H9 (cell line): ENCODE data around the gene MYO18B. TPM values are rescaled to one million over a fixed set of nuclear protein-coding genes. Genes with fewer than 3 reads are reported as not detected.

Experiments used
- DNase-seq: peaks from one replicate; pipeline ENCODE4 v3.0.0-alpha.2; 2017
- H2AFZ ChIP-seq: one replicate; pipeline ENCODE4 v1.6.1; 2013; ENCODE audit warnings: mild to moderate bottlenecking, low read length, control low read depth, moderate library complexity
- H2AK5ac ChIP-seq: 2 replicates; pipeline ENCODE4 v1.6.1; 2013; ENCODE audit warnings: low read length, control low read depth, mixed read lengths; ENCODE audit not compliant: insufficient read length
- H2BK120ac ChIP-seq: one replicate; pipeline ENCODE4 v1.6.1; 2013; ENCODE audit warnings: low read depth, mild to moderate bottlenecking, low read length, control low read depth, inconsistent platforms; ENCODE audit not compliant: poor library complexity, severe bottlenecking
- H2BK12ac ChIP-seq: 2 replicates; pipeline ENCODE4 v1.6.1; 2013; ENCODE audit warnings: low read length, control low read depth, mixed read lengths, low read depth; ENCODE audit not compliant: insufficient read length
- H2BK15ac ChIP-seq: 2 replicates; pipeline ENCODE4 v1.6.1; 2013; ENCODE audit warnings: low read depth, low read length, control low read depth
- H2BK20ac ChIP-seq: one replicate; pipeline ENCODE4 v1.6.1; 2013; ENCODE audit warnings: low read depth, mild to moderate bottlenecking, low read length, control low read depth, inconsistent platforms; ENCODE audit not compliant: poor library complexity, severe bottlenecking
- H2BK5ac ChIP-seq: 2 replicates; pipeline ENCODE4 v1.6.1; 2013; ENCODE audit warnings: low read length, control low read depth, mixed read lengths; ENCODE audit not compliant: insufficient read length
- H3K14ac ChIP-seq: 2 replicates; pipeline ENCODE4 v1.6.1; 2013; ENCODE audit warnings: low read length, control low read depth; ENCODE audit not compliant: insufficient read depth
- H3K18ac ChIP-seq: 2 replicates; pipeline ENCODE4 v1.6.1; 2013; ENCODE audit warnings: low read depth, mild to moderate bottlenecking, mixed read lengths, low read length, control low read depth; ENCODE audit not compliant: insufficient read length
- H3K23ac ChIP-seq: 2 replicates; pipeline ENCODE4 v1.6.1; 2013; ENCODE audit warnings: low read length, control low read depth, mixed read lengths, low read depth; ENCODE audit not compliant: insufficient read length
- H3K23me2 ChIP-seq: 2 replicates; pipeline ENCODE4 v1.6.1; 2013; ENCODE audit warnings: low read depth, mild to moderate bottlenecking, mixed read lengths, low read length, control low read depth; ENCODE audit not compliant: insufficient read length, poor library complexity, severe bottlenecking
- H3K27ac ChIP-seq: 2 replicates; pipeline ENCODE4 v1.5.1; 2013; ENCODE audit warnings: low read length, control low read depth, mixed read lengths, low read depth; ENCODE audit not compliant: insufficient read length
- H3K27me3 ChIP-seq: 2 replicates; pipeline ENCODE4 v1.6.1; 2013; ENCODE audit warnings: low read length, control low read depth, inconsistent platforms; ENCODE audit not compliant: insufficient read depth
- H3K4ac ChIP-seq: 2 replicates; pipeline ENCODE4 v1.6.1; 2013; ENCODE audit warnings: low read depth, mild to moderate bottlenecking, control low read depth, inconsistent platforms, low read length, moderate library complexity
- H3K4me1 ChIP-seq: 2 replicates; pipeline ENCODE4 v1.6.1; 2013; ENCODE audit warnings: low read length, control low read depth, inconsistent platforms; ENCODE audit not compliant: insufficient read depth
- H3K4me2 ChIP-seq: 2 replicates; pipeline ENCODE4 v1.6.1; 2013; ENCODE audit warnings: low read length, control low read depth, mixed read lengths; ENCODE audit not compliant: insufficient read length, insufficient read depth
- H3K56ac ChIP-seq: 2 replicates; pipeline ENCODE4 v1.6.1; 2013; ENCODE audit warnings: low read depth, mild to moderate bottlenecking, mixed read lengths, low read length, control low read depth; ENCODE audit not compliant: insufficient read length
- H3K79me1 ChIP-seq: 2 replicates; pipeline ENCODE4 v1.6.1; 2013; ENCODE audit warnings: low read depth, mild to moderate bottlenecking, moderate library complexity, low read length, control low read depth, inconsistent platforms; ENCODE audit not compliant: insufficient read depth, poor library complexity, severe bottlenecking
- H3K79me2 ChIP-seq: 2 replicates; pipeline ENCODE4 v1.6.1; 2013; ENCODE audit warnings: low read length, control low read depth, inconsistent platforms; ENCODE audit not compliant: insufficient read depth
- H3K9ac ChIP-seq: 2 replicates; pipeline ENCODE4 v1.6.1; 2013; ENCODE audit warnings: low read length, control low read depth, mixed read lengths; ENCODE audit not compliant: insufficient read length; ENCODE audit errors: extremely low read depth
- H3K9me3 ChIP-seq: one replicate; pipeline ENCODE4 v1.6.1; 2013; ENCODE audit warnings: low read depth, low read length, inconsistent platforms; ENCODE audit not compliant: control insufficient read depth
- H3T11ph ChIP-seq: one replicate; pipeline ENCODE4 v1.6.1; 2013; ENCODE audit warnings: mild to moderate bottlenecking, low read length, control low read depth, inconsistent platforms
- H4K20me1 ChIP-seq: one replicate; pipeline ENCODE4 v1.6.1; 2013; ENCODE audit not compliant: control insufficient read depth, insufficient read length, insufficient read depth
- H4K5ac ChIP-seq: 2 replicates; pipeline ENCODE4 v1.6.1; 2013; ENCODE audit warnings: low read depth, mild to moderate bottlenecking, mixed read lengths, low read length, control low read depth; ENCODE audit not compliant: insufficient read length
- H4K8ac ChIP-seq: replicated peaks from 2 replicates; pipeline ENCODE4 v1.6.1; 2013; ENCODE audit warnings: low read length, control low read depth, mixed read lengths, low read depth; ENCODE audit not compliant: insufficient read length
- H4K91ac ChIP-seq: 2 replicates; pipeline ENCODE4 v1.6.1; 2013; ENCODE audit warnings: low read depth, mild to moderate bottlenecking, moderate library complexity, mixed read lengths, low read length, control low read depth; ENCODE audit not compliant: insufficient read length
- H3K27ac Mint-ChIP-seq, 3 experiments: 2 replicates in 2 of 3; 3 replicates in 1 of 3; pipeline ENCODE4 v1.8.0; 2020 to 2021; ENCODE audit warnings: mixed read lengths in 3 of 3, mild to moderate bottlenecking in 1 of 3, moderate library complexity in 1 of 3
- H3K27me3 Mint-ChIP-seq: 2 replicates; pipeline ENCODE4 v1.8.0; 2021; ENCODE audit warnings: low read depth, mild to moderate bottlenecking, moderate library complexity, mixed read lengths
- H3K36me3 Mint-ChIP-seq, 3 experiments: 2 replicates in 2 of 3; 3 replicates in 1 of 3; pipeline ENCODE4 v1.8.0; 2020 to 2021; ENCODE audit warnings: low read depth in 3 of 3, mixed read lengths in 3 of 3; ENCODE audit not compliant: insufficient read depth in 1 of 3
- H3K4me1 Mint-ChIP-seq, 2 experiments: 2 replicates each; pipeline ENCODE4 v1.8.0; 2020; ENCODE audit warnings: mixed read lengths in 2 of 2
- H3K4me3 Mint-ChIP-seq, 2 experiments: 2 replicates in 1 of 2; 3 replicates in 1 of 2; pipeline ENCODE4 v1.8.0; 2020 to 2021; ENCODE audit warnings: mild to moderate bottlenecking in 2 of 2, mixed read lengths in 2 of 2, moderate library complexity in 1 of 2
- H3K9me3 Mint-ChIP-seq, 2 experiments: 2 replicates in 1 of 2; 3 replicates in 1 of 2; pipeline ENCODE4 v1.8.0; 2020; ENCODE audit warnings: mild to moderate bottlenecking in 2 of 2, mixed read lengths in 2 of 2, moderate library complexity in 1 of 2
- WGBS: extraction: QIAGEN DNeasy Blood & Tissue Kit; methylation state at CpG from one replicate; pipeline ENCODE4 v1.1.7; 2013; ENCODE audit warnings: missing lambda C conversion rate, low lambda C conversion rate, mixed read lengths; ENCODE audit not compliant: insufficient read length; ENCODE audit errors: extremely low coverage; 5-methylcytosine and 5-hydroxymethylcytosine counted together
- total RNA-seq: library from RNA; stranded (reverse); gene quantifications from 2 replicates; pipeline ENCODE4 v1.2.1, GENCODE V29; 2021
- TF ChIP-seq, protein P1 (sequence below): fragments of 200-600 bp; sonication (generic); conservative IDR thresholded peaks from 3 replicates; pipeline ENCODE4 v1.8.0; 2021; ENCODE audit warnings: antibody characterized with exemption, mild to moderate bottlenecking

The MYO18B gene
- total RNA-seq, 1 experiment from 2014 or later = 0.46 TPM

DNA sequence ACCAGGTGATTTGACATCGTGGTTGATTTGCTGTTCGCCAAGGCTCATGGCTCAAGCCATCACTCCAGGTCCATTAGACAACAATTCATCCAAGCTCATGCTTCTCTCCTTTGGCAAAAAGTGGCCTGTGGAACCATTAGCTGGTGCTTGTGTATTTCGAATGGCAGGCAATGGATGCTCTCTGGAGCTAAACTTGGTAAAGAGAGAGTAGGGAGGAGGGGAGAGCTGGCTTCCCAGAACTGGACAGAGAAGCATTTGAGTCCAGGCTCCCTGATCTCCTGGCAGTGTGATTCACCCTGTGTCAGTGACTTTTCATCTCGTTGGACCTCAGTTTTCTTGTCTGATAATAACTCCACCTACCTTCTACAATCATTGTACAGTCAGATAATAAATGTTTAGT, 64.6 kb downstream of the MYO18B start:
- Histone ChIP-seq H3K56ac (no peak overlapping the region), H2AK5ac (no peak overlapping the region), H2BK15ac (no peak overlapping the region), H3K79me1 (no peaks in the 10 kb centered on the region), H2BK12ac (no peak overlapping the region), H4K8ac (no peak overlapping the region), H3K27me3 (no peaks in the 10 kb centered on the region), H4K20me1 (no peaks in the 10 kb centered on the region), H3K14ac (no peak overlapping the region), H3K79me2 (no peaks in the 10 kb centered on the region), H3K4me2 (no peak overlapping the region), H3K4ac (no peak overlapping the region), H2BK5ac (no peak overlapping the region), H4K5ac (no peak overlapping the region), H2AFZ (no peak overlapping the region), H3K4me1 (no peaks in the 10 kb centered on the region), H3K23ac (no peak overlapping the region), H2BK20ac (no peak overlapping the region), H3K9ac (no peak overlapping the region), H2BK120ac (no peak overlapping the region), H3K27ac (no peak overlapping the region), H3K18ac (no peak overlapping the region), H4K91ac (no peak overlapping the region), H3K9me3 (no peaks in the 10 kb centered on the region), H3T11ph (no peak overlapping the region), H3K23me2 (no peaks in the 10 kb centered on the region)
- Mint-ChIP-seq H3K9me3 (no peaks in the 10 kb centered on the region), H3K4me1 (no peaks in the 10 kb centered on the region), H3K27ac (no peak overlapping the region), H3K27me3 (peaks cover 54% of the 10 kb centered on the region), H3K36me3 (no peaks in the 10 kb centered on the region), H3K4me3 (no peak overlapping the region)
- WGBS = no CpG with 5 or more reads among the region's 4 CpGs
- TF ChIP-seq, protein P1, sequence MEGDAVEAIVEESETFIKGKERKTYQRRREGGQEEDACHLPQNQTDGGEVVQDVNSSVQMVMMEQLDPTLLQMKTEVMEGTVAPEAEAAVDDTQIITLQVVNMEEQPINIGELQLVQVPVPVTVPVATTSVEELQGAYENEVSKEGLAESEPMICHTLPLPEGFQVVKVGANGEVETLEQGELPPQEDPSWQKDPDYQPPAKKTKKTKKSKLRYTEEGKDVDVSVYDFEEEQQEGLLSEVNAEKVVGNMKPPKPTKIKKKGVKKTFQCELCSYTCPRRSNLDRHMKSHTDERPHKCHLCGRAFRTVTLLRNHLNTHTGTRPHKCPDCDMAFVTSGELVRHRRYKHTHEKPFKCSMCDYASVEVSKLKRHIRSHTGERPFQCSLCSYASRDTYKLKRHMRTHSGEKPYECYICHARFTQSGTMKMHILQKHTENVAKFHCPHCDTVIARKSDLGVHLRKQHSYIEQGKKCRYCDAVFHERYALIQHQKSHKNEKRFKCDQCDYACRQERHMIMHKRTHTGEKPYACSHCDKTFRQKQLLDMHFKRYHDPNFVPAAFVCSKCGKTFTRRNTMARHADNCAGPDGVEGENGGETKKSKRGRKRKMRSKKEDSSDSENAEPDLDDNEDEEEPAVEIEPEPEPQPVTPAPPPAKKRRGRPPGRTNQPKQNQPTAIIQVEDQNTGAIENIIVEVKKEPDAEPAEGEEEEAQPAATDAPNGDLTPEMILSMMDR = no peak
- no peak for DNase-seq
